HG03066 (cell line): ENCODE data around the gene CDHR4.

Source experiments
- ATAC-seq: cut with Tn5 transposase; IDR thresholded peaks from one replicate; pipeline ENCODE4 v1.9.1; 2021; ENCODE audit warnings: low read depth; ENCODE audit not compliant: unreplicated experiment

Gene CDHR4

DNA sequence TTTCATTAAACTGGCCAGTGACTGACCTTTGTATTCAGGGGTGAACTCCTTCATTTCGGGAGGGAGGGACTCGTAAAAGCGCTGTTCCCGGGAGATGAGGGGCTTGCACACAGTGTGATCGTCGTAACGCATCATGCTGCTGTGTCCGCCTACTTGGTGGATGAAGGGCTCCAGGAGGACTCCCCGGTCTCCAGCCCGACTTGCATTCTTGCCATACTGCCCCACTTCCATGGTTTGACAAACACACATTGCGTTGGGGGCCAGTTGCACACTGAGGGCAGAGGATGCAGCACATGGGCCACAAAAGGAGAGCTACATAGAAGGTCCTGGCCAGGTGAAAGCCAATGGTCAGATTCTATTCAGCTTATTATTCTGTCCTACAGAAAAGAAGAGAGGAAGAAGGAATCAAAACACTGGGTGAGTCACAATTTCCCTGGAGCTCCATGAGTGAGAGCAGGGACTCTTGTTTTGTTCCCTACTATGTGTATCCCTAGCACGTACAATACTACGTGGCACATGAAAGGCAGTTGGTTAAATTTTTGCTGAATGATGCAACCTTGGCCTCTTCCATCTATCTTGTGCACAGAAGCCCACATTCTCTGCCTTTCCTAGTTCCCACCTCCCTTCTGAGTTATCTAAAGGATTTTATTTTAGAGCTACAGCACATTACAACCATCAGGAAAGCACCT, 51.7 kb downstream of the CDHR4 start:
- ATAC-seq, result no peak

DNA sequence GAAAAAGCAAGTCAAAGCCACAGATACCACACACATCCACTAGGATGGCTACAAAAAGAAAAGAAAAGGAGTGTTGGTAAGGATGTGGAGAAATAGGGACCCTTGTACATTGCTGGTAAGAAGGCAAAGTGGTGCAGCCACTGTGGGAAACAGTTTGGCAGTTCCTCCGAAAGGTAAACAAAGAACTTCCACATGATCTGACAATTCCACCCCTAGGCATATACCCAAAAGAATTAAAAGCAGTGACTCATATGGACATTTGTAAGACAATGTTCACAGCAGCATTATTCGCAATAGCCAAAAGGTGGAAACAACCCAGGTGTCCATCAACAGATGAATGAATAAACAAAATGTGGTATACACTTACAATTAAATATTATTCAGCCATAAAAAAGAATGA, 53.7 kb downstream of the CDHR4 start:
- no peak for ATAC-seq
